Prostate gland (tissue), 2 donors: ENCODE data around the gene TMEM150C. TPM values are rescaled to one million over a fixed set of nuclear protein-coding genes. Genes with fewer than 3 reads are reported as not detected.

Experiments used
- DNase-seq: peaks from one replicate; pipeline ENCODE4 v3.0.0-alpha.2; 2019; ENCODE audit warnings: low spot score
- H3K27ac ChIP-seq, 2 donors: fragments of 200-600 bp; sonication (generic); 2 replicates each; pipeline ENCODE4 v1.5.1; 2017 to 2019
- H3K27me3 ChIP-seq: fragments of 200-600 bp; sonication (generic); replicated peaks from 2 replicates; pipeline ENCODE4 v1.5.1; 2019; ENCODE audit not compliant: insufficient read depth
- H3K36me3 ChIP-seq, 2 donors: fragments of 200-600 bp; sonication (generic); 1 replicate in 1 of 2; 2 replicates in 1 of 2; pipeline versions ENCODE4 v1.5.1 to v1.8.1; 2017 to 2019
- H3K4me1 ChIP-seq: fragments of 200-600 bp; sonication (generic); replicated peaks from 2 replicates; pipeline ENCODE4 v1.5.1; 2019
- H3K4me3 ChIP-seq, 2 donors: fragments of 200-600 bp; sonication (generic); 2 replicates each; pipeline ENCODE4 v1.5.1; 2017 to 2019
- H3K9me3 ChIP-seq: fragments of 200-600 bp; sonication (generic); 2 replicates; pipeline ENCODE4 v1.5.1; 2017
- CTCF ChIP-seq, 4 experiments: fragments of 200-600 bp in 2 of 4; fragments of 450-650 bp in 2 of 4; sonication (generic) in 2 of 4; IDR thresholded peaks; 1 replicate in 3 of 4; 2 replicates in 1 of 4; pipeline ENCODE4 v1.5.1; 2016 to 2019; ENCODE audit warnings: antibody characterized with exemption in 4 of 4, mild to moderate bottlenecking in 2 of 4, moderate library complexity in 2 of 4
- POLR2A ChIP-seq: fragments of 450-650 bp; IDR thresholded peaks from one replicate; pipeline ENCODE4 v1.6.1; 2016; ENCODE audit warnings: antibody characterized with exemption, mild to moderate bottlenecking
- POLR2AphosphoS5 ChIP-seq: sonication (generic); formaldehyde crosslinking; IDR thresholded peaks from one replicate; pipeline ENCODE4 v1.6.1; 2017; ENCODE audit warnings: antibody characterized with exemption
- WGBS: methylation state at CpG from one replicate; pipeline ENCODE4 v1.1.5; 2018; 5-methylcytosine and 5-hydroxymethylcytosine counted together
- intact Hi-C: fragments of 100-400 bp; cut with DNase I; formaldehyde crosslinking; loops from one replicate; pipeline ENCODE4 v1.14.2; 2022
- total RNA-seq, 2 donors: library from RNA; depleted of rRNA; stranded (reverse); fragments of >200 nt; gene quantifications; one replicate each; pipeline ENCODE4 v1.1.0, GENCODE V29; 2016

The TMEM150C gene
- total RNA-seq, 2 donors from 2014 or later = 24.9 to 30.0 TPM

- no peak overlapping the region for H3K4me3 ChIP-seq
- intact Hi-C loops = no loop called here
- H3K36me3 ChIP-seq = no peaks in the 10 kb centered on the region
- TF ChIP-seq CTCF (IDR thresholded peaks at IDR 0.05) = no peak
- H3K4me1 ChIP-seq = no peaks in the 10 kb centered on the region
- no peak overlapping the region for H3K27ac ChIP-seq
- DNase-seq = no peak
- 87% methylated on average over 2 of the region's 2 CpGs for WGBS
- H3K9me3 ChIP-seq = no peaks in the 10 kb centered on the region
- H3K27me3 ChIP-seq = no peaks in the 10 kb centered on the region
Measured at GRCh38 chr4:82493721-82494425, 67.9 kb downstream of the TMEM150C start.

- TF ChIP-seq POLR2AphosphoS5 (peak; percentile 79), POLR2A (no peak), CTCF (IDR thresholded peaks at IDR 0.05) (no peak)
- DNase-seq = peak; percentile 76
- Histone ChIP-seq H3K4me3 (no peak overlapping the region), H3K9me3 (no peaks in the 10 kb centered on the region), H3K4me1 (no peaks in the 10 kb centered on the region), H3K27ac (no peak overlapping the region), H3K36me3 (no peaks in the 10 kb centered on the region), H3K27me3 (no peaks in the 10 kb centered on the region)
- intact Hi-C loops = no loop called here
- 31% methylated on average over 10 of the region's 10 CpGs for WGBS
Measured at GRCh38 chr4:82491251-82491960, 70.4 kb downstream of the TMEM150C start.

- no peak for DNase-seq
- 70% methylated on average over 8 of the region's 8 CpGs for WGBS
- intact Hi-C loops = no loop called here
- no peaks in the 10 kb centered on the region for H3K4me1 ChIP-seq
- H3K9me3 ChIP-seq = no peaks in the 10 kb centered on the region
- TF ChIP-seq POLR2AphosphoS5 = no peak
- no peak for TF ChIP-seq CTCF (IDR thresholded peaks at IDR 0.05)
- no peak for TF ChIP-seq POLR2A
- H3K27ac ChIP-seq = no peak overlapping the region
- no peaks in the 10 kb centered on the region for H3K27me3 ChIP-seq
- H3K4me3 ChIP-seq = no peak overlapping the region
- no peaks in the 10 kb centered on the region for H3K36me3 ChIP-seq
Measured at GRCh38 chr4:82489987-82490386, 71.8 kb downstream of the TMEM150C start.

DNA sequence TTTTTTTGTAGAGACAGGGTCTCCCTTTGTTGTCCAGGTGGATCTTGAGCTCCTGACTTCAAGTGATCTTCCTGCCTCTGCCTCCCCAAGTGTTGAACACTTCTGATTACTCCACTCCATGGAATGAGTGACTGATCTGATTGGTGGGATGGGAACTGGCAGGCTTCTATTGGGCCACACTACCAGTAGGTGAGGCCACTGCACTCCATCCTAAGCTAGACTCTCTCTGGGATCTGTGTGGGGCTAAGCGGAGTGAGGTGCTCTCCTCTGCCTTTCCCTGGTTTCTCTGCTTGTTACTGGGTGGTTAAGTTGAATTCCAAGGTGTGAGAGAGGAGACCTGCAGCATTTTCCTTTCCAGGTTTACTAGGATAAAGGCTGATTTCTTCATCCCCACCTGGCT lies 72.7 kb downstream of the TMEM150C start:
- TF ChIP-seq POLR2AphosphoS5 = no peak
- no peak for TF ChIP-seq CTCF (IDR thresholded peaks at IDR 0.05)
- 80% methylated on average over 1 of the region's 1 CpG for WGBS
- no peaks in the 10 kb centered on the region for H3K36me3 ChIP-seq

More for the DNA sequence above, 72.7 kb downstream of the TMEM150C start:
- H3K9me3 ChIP-seq = no peaks in the 10 kb centered on the region
- DNase-seq = no peak
- H3K27me3 ChIP-seq = no peaks in the 10 kb centered on the region
- no peaks in the 10 kb centered on the region for H3K4me1 ChIP-seq
- H3K27ac ChIP-seq = no peak overlapping the region
- H3K4me3 ChIP-seq = no peak overlapping the region
- intact Hi-C loops = no loop called here
